HCT116 (cell line): ENCODE measurements around the gene AKAP9. TPM values are rescaled to one million over a fixed set of nuclear protein-coding genes. Genes with fewer than 3 reads are reported as not detected.

Experiments used
- total RNA-seq: library from RNA; stranded (reverse); gene quantifications from one replicate; pipeline ENCODE4 v1.2.1, GENCODE V29; 2021; ENCODE audit not compliant: unreplicated experiment

AKAP9 gene
- total RNA-seq, 1 experiment from 2014 or later = 32.6 TPM

Other genes starting within 250 kb of the AKAP9 start
- 13.1 TPM for gene MTERF1, start 60.2 kb upstream of the AKAP9 start, total RNA-seq
- gene CYP51A1, start 193.6 kb downstream of the AKAP9 start, total RNA-seq = 85.7 TPM
- not detected for gene LRRD1, start 238.3 kb downstream of the AKAP9 start, total RNA-seq